ENCODE results near the gene TRIM5.

Gene TRIM5

GRCh38 chr11:5625281-5625680 is 59.6 kb downstream of the TRIM5 start:
- in situ Hi-C loops (cut with MboI; ENCODE audit: low sequenced_read_pairs) = no loop called here

GRCh38 chr11:5624489-5625279 is 60.2 kb downstream of the TRIM5 start, which contains the start of gene TRIM34:
Gene TRIM34, plus strand, starts transcription at chr11:5625001. Its CDS starts 7,331 bp downstream, at chr11:5632332.
- in situ Hi-C loops (cut with MboI; ENCODE audit: low sequenced_read_pairs) = no loop called here

GRCh38 chr11:5622802-5623201 is 62.1 kb downstream of the TRIM5 start:
- in situ Hi-C loops (cut with MboI; ENCODE audit: low sequenced_read_pairs) = no loop called here

GRCh38 chr11:5621580-5621979 is 63.3 kb downstream of the TRIM5 start:
- in situ Hi-C loops (cut with MboI; ENCODE audit: low sequenced_read_pairs) = no loop called here

GRCh38 chr11:5620651-5621521 is 64.0 kb downstream of the TRIM5 start:
- in situ Hi-C loops (cut with MboI; ENCODE audit: low sequenced_read_pairs) = no loop called here

GRCh38 chr11:5618807-5619206 is 66.1 kb downstream of the TRIM5 start:
- in situ Hi-C loops (cut with MboI; ENCODE audit: low sequenced_read_pairs) = no loop called here
